ENCODE data around the gene SULT2B1. TPM values are rescaled to one million over a fixed set of nuclear protein-coding genes. Genes with fewer than 3 reads are reported as not detected.
A peak's percentile ranks its signal among the peaks of the same experiment; 100 is the strongest.

Gene SULT2B1
- total RNA-seq, 2 donors from 2014 or later, result not detected

- TF ChIP-seq CTCF (IDR thresholded peaks at IDR 0.05), result no peak
- H3K4me3 ChIP-seq, result peak within 1 kb of the TSS; percentile 49
- no peaks in the 10 kb centered on the region for H3K4me1 ChIP-seq (ENCODE audit: control insufficient read depth in 1 of 2, low read depth in 2 of 2)
- H3K27ac ChIP-seq, result no peak within 1 kb of the TSS
- DNase-seq (ENCODE audit: low spot score) (no peak), ATAC-seq (ENCODE audit: insufficient number of reproducible peaks, low FRiP score, low read depth) (no peak)
- H3K9me3 ChIP-seq, result no peaks in the 10 kb centered on the region
- no peaks in the 10 kb centered on the region for H3K27me3 ChIP-seq (replicated peaks; ENCODE audit: insufficient read depth)
- H3K36me3 ChIP-seq, result no peaks in the 10 kb centered on the region
Measured at GRCh38 chr19:48511800-48512503, 40.0 kb upstream of the SULT2B1 start, which contains the start of gene LMTK3. LMTK3 (minus strand) TSS chr19:48511835; CDS start chr19:48511576, 259 bp downstream.

- H3K36me3 ChIP-seq, result no peaks in the 10 kb centered on the region
- H3K4me3 ChIP-seq, result peak overlapping the region; percentile 87
- no peaks in the 10 kb centered on the region for H3K9me3 ChIP-seq
- DNase-seq (ENCODE audit: low spot score) (no peak), ATAC-seq (ENCODE audit: insufficient number of reproducible peaks, low FRiP score, low read depth) (no peak)
- no peak for TF ChIP-seq CTCF (IDR thresholded peaks at IDR 0.05)
- no peak overlapping the region for H3K27ac ChIP-seq
- H3K27me3 ChIP-seq (replicated peaks; ENCODE audit: insufficient read depth), result no peaks in the 10 kb centered on the region
- H3K4me1 ChIP-seq (ENCODE audit: control insufficient read depth in 1 of 2, low read depth in 2 of 2), result no peaks in the 10 kb centered on the region
Measured at GRCh38 chr19:48512504-48513288, 39.3 kb upstream of the SULT2B1 start.

GRCh38 chr19:48513289-48514122 is 38.5 kb upstream of the SULT2B1 start:
- Histone ChIP-seq H3K36me3 (no peaks in the 10 kb centered on the region), H3K27me3 (replicated peaks; ENCODE audit: insufficient read depth) (no peaks in the 10 kb centered on the region), H3K4me3 (peak overlapping the region; percentile 87), H3K4me1 (ENCODE audit: control insufficient read depth in 1 of 2, low read depth in 2 of 2) (no peaks in the 10 kb centered on the region), H3K27ac (no peak overlapping the region), H3K9me3 (no peaks in the 10 kb centered on the region)
- no peak for ATAC-seq (ENCODE audit: insufficient number of reproducible peaks, low FRiP score, low read depth)
- TF ChIP-seq CTCF (IDR thresholded peaks at IDR 0.05), result no peak
- no peak for DNase-seq (ENCODE audit: low spot score)

- no peak for TF ChIP-seq CTCF (IDR thresholded peaks at IDR 0.05)
- no peaks in the 10 kb centered on the region for H3K27me3 ChIP-seq (replicated peaks; ENCODE audit: insufficient read depth)
Measured at GRCh38 chr19:48514123-48514458, 37.9 kb upstream of the SULT2B1 start.

GRCh38 chr19:48516536-48516935 is 35.4 kb upstream of the SULT2B1 start:
- Histone ChIP-seq H3K4me1 (ENCODE audit: control insufficient read depth in 1 of 2, low read depth in 2 of 2) (no peaks in the 10 kb centered on the region), H3K9me3 (no peaks in the 10 kb centered on the region), H3K27ac (no peak overlapping the region), H3K4me3 (no peak overlapping the region), H3K36me3 (no peaks in the 10 kb centered on the region), H3K27me3 (replicated peaks; ENCODE audit: insufficient read depth) (no peaks in the 10 kb centered on the region)
- ATAC-seq (ENCODE audit: insufficient number of reproducible peaks, low FRiP score, low read depth) (no peak), DNase-seq (ENCODE audit: low spot score) (no peak)
- no peak for TF ChIP-seq CTCF (IDR thresholded peaks at IDR 0.05)

More at GRCh38 chr19:48514123-48514458, 37.9 kb upstream of the SULT2B1 start:
- ATAC-seq (ENCODE audit: insufficient number of reproducible peaks, low FRiP score, low read depth), result no peak
- no peak overlapping the region for H3K27ac ChIP-seq
- DNase-seq (ENCODE audit: low spot score), result no peak
- H3K36me3 ChIP-seq, result no peaks in the 10 kb centered on the region
- no peaks in the 10 kb centered on the region for H3K4me1 ChIP-seq (ENCODE audit: control insufficient read depth in 1 of 2, low read depth in 2 of 2)
- no peaks in the 10 kb centered on the region for H3K9me3 ChIP-seq
- peak overlapping the region; percentile 87 for H3K4me3 ChIP-seq
